Subcutaneous abdominal adipose tissue (tissue), 5 donors: ENCODE measurements around the gene FBXL14.
"Not testable (repeated sequence)": the region's sequence is repeated elsewhere in the genome, so short reads cannot be mapped to it uniquely, and the experiment has no call there.

Experiments used
- H3K27ac ChIP-seq: one replicate; pipeline ENCODE4 v1.7.0; 2013; ENCODE audit warnings: low read depth, mild to moderate bottlenecking, inconsistent platforms, low read length, moderate library complexity
- H3K27me3 ChIP-seq, 5 donors: one replicate each; pipeline ENCODE4 v1.7.0; 2013; ENCODE audit warnings: low read length in 5 of 5, inconsistent platforms in 1 of 5; ENCODE audit not compliant: control insufficient read depth in 5 of 5, insufficient read depth in 4 of 5
- H3K36me3 ChIP-seq, 5 donors: one replicate each; pipeline ENCODE4 v1.7.0; 2013; ENCODE audit warnings: low read length in 5 of 5; ENCODE audit not compliant: control insufficient read depth in 5 of 5, insufficient read depth in 5 of 5
- H3K4me1 ChIP-seq, 5 donors: one replicate each; pipeline ENCODE4 v1.7.0; 2013; ENCODE audit warnings: low read length in 5 of 5, mild to moderate bottlenecking in 3 of 5, moderate library complexity in 1 of 5; ENCODE audit not compliant: control insufficient read depth in 5 of 5, insufficient read depth in 5 of 5
- H3K4me3 ChIP-seq, 5 donors: one replicate each; pipeline ENCODE4 v1.7.0; 2013; ENCODE audit warnings: low read length in 5 of 5, low read depth in 1 of 5
- H3K9ac ChIP-seq, 5 donors: one replicate each; pipeline ENCODE4 v1.7.0; 2013; ENCODE audit warnings: low read length in 5 of 5, mild to moderate bottlenecking in 4 of 5, moderate library complexity in 3 of 5
- H3K9me3 ChIP-seq, 5 donors: one replicate each; pipeline ENCODE4 v1.7.0; 2013; ENCODE audit warnings: low read length in 5 of 5; ENCODE audit not compliant: control insufficient read depth in 5 of 5
- donor health status: healthy.
- donor health status: healthy.
- donor health status: healthy.
- donor health status: healthy.
- donor health status: healthy.

The FBXL14 gene

GRCh38 chr12:1607940-1608712, 13.7 kb upstream of the FBXL14 start:
- Histone ChIP-seq H3K27me3 (no peaks in the 10 kb centered on the region), H3K4me3 (no peak overlapping the region), H3K4me1 (peaks cover 13 to 47% (median 43%) of the 10 kb centered on the region in 5 donors), H3K9me3 (no peaks in the 10 kb centered on the region), H3K9ac (no peak overlapping the region), H3K36me3 (no peaks in the 10 kb centered on the region), H3K27ac (peak overlapping the region; percentile 35)

GRCh38 chr12:1606021-1606622, 11.7 kb upstream of the FBXL14 start:
- peak overlapping the region; percentile 97 for H3K27ac ChIP-seq
- H3K9me3 ChIP-seq, result no peaks in the 10 kb centered on the region
- peak overlapping the region; percentile 78 to 89 (median 84) for H3K9ac ChIP-seq
- no peaks in the 10 kb centered on the region for H3K27me3 ChIP-seq
- peak overlapping the region; percentile 55 to 85 (median 71) for H3K4me3 ChIP-seq
- no peaks in the 10 kb centered on the region for H3K36me3 ChIP-seq
- peaks cover 12 to 46% (median 40%) of the 10 kb centered on the region in 5 donors for H3K4me1 ChIP-seq

GRCh38 chr12:1605129-1606020, 11.0 kb upstream of the FBXL14 start:
- Histone ChIP-seq H3K27me3 (no peaks in the 10 kb centered on the region), H3K36me3 (no peaks in the 10 kb centered on the region), H3K4me3 (peak overlapping the region; percentile 55 to 85 (median 71)), H3K9me3 (no peaks in the 10 kb centered on the region), H3K27ac (peak overlapping the region; percentile 97), H3K9ac (peak overlapping the region; percentile 78 to 89 (median 84)), H3K4me1 (peaks cover 12 to 47% (median 43%) of the 10 kb centered on the region in 5 donors)

GRCh38 chr12:1604464-1604863, 10.1 kb upstream of the FBXL14 start:
- no peak overlapping the region for H3K9ac ChIP-seq
- peaks cover 12 to 47% (median 43%) of the 10 kb centered on the region in 5 donors for H3K4me1 ChIP-seq
- H3K27ac ChIP-seq, result peak overlapping the region; percentile 97
- no peaks in the 10 kb centered on the region for H3K36me3 ChIP-seq
- no peaks in the 10 kb centered on the region for H3K27me3 ChIP-seq
- no peak overlapping the region for H3K4me3 ChIP-seq
- H3K9me3 ChIP-seq, result no peaks in the 10 kb centered on the region

DNA sequence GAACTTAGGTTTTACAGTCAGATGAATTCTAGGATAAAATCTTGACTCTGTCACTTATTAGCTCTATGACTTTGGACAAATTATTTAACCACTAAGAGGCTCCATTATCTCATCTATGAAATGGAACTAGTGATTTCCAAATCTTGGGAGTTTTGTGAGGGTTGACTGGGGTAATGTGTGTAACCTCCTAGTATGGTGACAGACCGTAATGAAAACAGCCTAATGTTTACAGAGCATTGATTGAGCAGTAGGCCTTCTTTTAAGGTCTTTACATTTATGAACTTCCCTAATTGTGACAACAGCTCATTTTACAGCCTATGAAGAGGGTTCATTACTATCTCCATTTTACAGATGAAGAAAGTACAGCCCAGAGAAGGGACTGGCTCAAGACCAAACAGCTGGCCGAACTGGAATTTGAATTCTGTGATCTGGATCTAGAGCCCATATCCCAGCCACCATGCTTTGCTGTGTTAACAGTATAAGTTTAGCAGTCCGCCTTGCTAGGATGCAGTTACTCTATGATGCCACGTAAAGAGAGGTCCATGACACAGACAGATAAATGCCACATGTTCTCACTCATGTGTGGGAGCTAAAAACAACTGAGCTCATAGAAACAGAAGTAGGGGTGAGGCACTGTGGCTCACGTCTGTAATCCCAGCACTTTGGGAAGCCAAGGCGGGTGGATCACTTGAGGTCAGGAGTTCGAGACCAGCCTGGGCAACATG, 9.1 kb upstream of the FBXL14 start:
- H3K4me1 ChIP-seq, result peaks cover 8 to 41% (median 35%) of the 10 kb centered on the region in 5 donors
- H3K9ac ChIP-seq, result peak overlapping the region in 1 of 5 donors; percentile 25
- H3K27ac ChIP-seq, result no peak overlapping the region
- H3K9me3 ChIP-seq, result no peaks in the 10 kb centered on the region
- H3K36me3 ChIP-seq, result no peaks in the 10 kb centered on the region
- H3K4me3 ChIP-seq, result no peak overlapping the region
- no peaks in the 10 kb centered on the region for H3K27me3 ChIP-seq

- not testable (repeated sequence) for H3K27me3 ChIP-seq, H3K4me3 ChIP-seq, H3K36me3 ChIP-seq, H3K9ac ChIP-seq, H3K9me3 ChIP-seq, H3K27ac ChIP-seq
- peaks cover 6 to 34% (median 28%) of the 10 kb centered on the region in 5 donors for H3K4me1 ChIP-seq
Observed at GRCh38 chr12:1602706-1603105, 8.3 kb upstream of the FBXL14 start.

GRCh38 chr12:1598757-1599156, 4.4 kb upstream of the FBXL14 start:
- no peaks in the 10 kb centered on the region for H3K36me3 ChIP-seq
- H3K27me3 ChIP-seq, result no peaks in the 10 kb centered on the region
- no peak overlapping the region for H3K9ac ChIP-seq
- peaks cover 2 to 26% (median 16%) of the 10 kb centered on the region in 5 donors for H3K4me1 ChIP-seq
- no peaks in the 10 kb centered on the region for H3K9me3 ChIP-seq
- no peak overlapping the region for H3K4me3 ChIP-seq
- no peak overlapping the region for H3K27ac ChIP-seq

- no peaks in the 10 kb centered on the region for H3K27me3 ChIP-seq
- peak overlapping the region in 4 of 5 donors; percentile 65 to 85 (median 74) for H3K4me3 ChIP-seq
- H3K9ac ChIP-seq, result peak overlapping the region in 4 of 5 donors; percentile 65 to 97 (median 88)
Observed at GRCh38 chr12:1595690-1596347, 1.4 kb upstream of the FBXL14 start.

GRCh38 chr12:1595026-1595561, 713 bp upstream of the FBXL14 start:
- Histone ChIP-seq H3K27ac (peak overlapping the region; percentile 100), H3K4me1 (peaks cover 13 to 46% (median 44%) of the 10 kb centered on the region in 5 donors), H3K4me3 (peak overlapping the region; percentile 65 to 87 (median 76)), H3K27me3 (no peaks in the 10 kb centered on the region), H3K9me3 (no peaks in the 10 kb centered on the region), H3K9ac (peak overlapping the region; percentile 65 to 97 (median 86)), H3K36me3 (no peaks in the 10 kb centered on the region)

More at GRCh38 chr12:1595690-1596347, 1.4 kb upstream of the FBXL14 start:
- Histone ChIP-seq H3K36me3 (no peaks in the 10 kb centered on the region), H3K27ac (peak overlapping the region; percentile 100), H3K9me3 (no peaks in the 10 kb centered on the region), H3K4me1 (peaks cover 11 to 39% (median 37%) of the 10 kb centered on the region in 5 donors)
